ENCODE measurements around the gene MTCL1.

Gene MTCL1

GRCh38 chr18:8821531-8821930 is 116.2 kb downstream of the MTCL1 start:
- H3K4me3 ChIP-seq: no peak overlapping the region
- H3K9ac ChIP-seq: no peak overlapping the region
- H3K36me3 ChIP-seq: peaks cover 100% of the 10 kb centered on the region
- no peak overlapping the region for H3K27ac ChIP-seq
- H4K20me1 ChIP-seq: peaks cover 100% of the 10 kb centered on the region
- no peak for TF ChIP-seq Cebpa-rat (IDR thresholded peaks at IDR 0.05)
- H3K4me1 ChIP-seq: peaks cover 64% of the 10 kb centered on the region
- H3K4me2 ChIP-seq: no peak overlapping the region
- H3K9me3 ChIP-seq: no peaks in the 10 kb centered on the region
- H3K27me3 ChIP-seq: no peaks in the 10 kb centered on the region

GRCh38 chr18:8822643-8823042 is 117.3 kb downstream of the MTCL1 start:
- H3K27me3 ChIP-seq: no peaks in the 10 kb centered on the region
- no peak overlapping the region for H3K4me2 ChIP-seq
- H3K9me3 ChIP-seq: no peaks in the 10 kb centered on the region
- no peak overlapping the region for H3K27ac ChIP-seq
- H3K36me3 ChIP-seq: peaks cover 100% of the 10 kb centered on the region
- peaks cover 100% of the 10 kb centered on the region for H4K20me1 ChIP-seq
- H3K4me1 ChIP-seq: peaks cover 64% of the 10 kb centered on the region
- TF ChIP-seq Cebpa-rat (IDR thresholded peaks at IDR 0.05): no peak
- H3K9ac ChIP-seq: no peak overlapping the region
- H3K4me3 ChIP-seq: no peak overlapping the region

DNA sequence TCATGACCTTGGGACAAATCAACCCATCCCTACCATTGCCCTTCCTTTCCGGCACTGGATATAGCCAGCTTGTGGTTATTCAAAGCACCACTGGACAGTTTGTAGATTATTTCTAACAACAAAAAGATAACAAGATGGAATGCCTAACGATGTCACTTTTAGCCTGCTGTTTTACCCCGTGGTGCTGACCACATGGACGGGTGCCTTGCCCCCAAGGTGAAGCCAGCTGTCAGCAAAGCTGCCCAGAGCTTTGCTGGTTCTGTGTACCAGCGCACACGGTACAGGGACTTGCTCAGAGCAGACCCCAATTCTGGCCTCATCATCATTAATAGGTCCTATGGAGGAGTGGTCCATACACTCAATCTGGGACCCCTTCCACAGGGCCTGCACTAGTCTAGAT is 118.2 kb downstream of the MTCL1 start:
- H3K4me2 ChIP-seq: peak overlapping the region; percentile 76; the same call in 1 of the 2 replicates
- H3K9me3 ChIP-seq: no peaks in the 10 kb centered on the region
- H4K20me1 ChIP-seq: peaks cover 100% of the 10 kb centered on the region
- H3K27me3 ChIP-seq: no peaks in the 10 kb centered on the region
- no peak overlapping the region; the same call in 1 of the 2 replicates for H3K27ac ChIP-seq
- H3K9ac ChIP-seq: no peak overlapping the region
- H3K36me3 ChIP-seq: peaks cover 97% of the 10 kb centered on the region
- H3K4me1 ChIP-seq: peaks cover 66% of the 10 kb centered on the region
- H3K4me3 ChIP-seq: no peak overlapping the region
- TF ChIP-seq Cebpa-rat (IDR thresholded peaks at IDR 0.05): no peak

DNA sequence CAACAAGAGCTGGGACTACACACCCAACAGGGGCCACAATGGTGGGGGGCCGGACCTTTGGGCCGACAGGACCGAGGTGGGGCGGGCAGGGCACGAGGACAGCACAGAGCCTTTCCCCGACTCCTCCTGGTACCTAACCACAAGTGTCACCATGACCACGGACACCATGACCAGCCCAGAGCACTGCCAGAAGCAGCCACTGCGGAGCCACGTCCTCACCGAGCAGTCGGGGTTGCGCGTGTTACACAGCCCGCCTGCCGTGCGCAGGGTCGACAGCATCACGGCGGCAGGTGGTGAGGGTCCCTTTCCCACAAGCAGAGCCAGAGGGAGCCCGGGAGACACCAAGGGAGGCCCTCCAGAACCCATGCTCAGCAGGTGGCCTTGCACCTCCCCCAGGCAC is 119.5 kb downstream of the MTCL1 start:
- no peak for TF ChIP-seq Cebpa-rat (IDR thresholded peaks at IDR 0.05)
- H3K9me3 ChIP-seq: no peaks in the 10 kb centered on the region
- no peak overlapping the region for H3K4me3 ChIP-seq
- peak overlapping the region; percentile 76 for H3K4me2 ChIP-seq
- peaks cover 75% of the 10 kb centered on the region for H3K4me1 ChIP-seq
- no peaks in the 10 kb centered on the region for H3K27me3 ChIP-seq
- peak overlapping the region; percentile 44 for H3K27ac ChIP-seq
- H4K20me1 ChIP-seq: peaks cover 100% of the 10 kb centered on the region
- H3K36me3 ChIP-seq: peaks cover 93% of the 10 kb centered on the region
- H3K9ac ChIP-seq: no peak overlapping the region

- peaks cover 100% of the 10 kb centered on the region for H4K20me1 ChIP-seq
- peaks cover 93% of the 10 kb centered on the region for H3K36me3 ChIP-seq
- peak overlapping the region; percentile 76 for H3K4me2 ChIP-seq
- H3K27me3 ChIP-seq: no peaks in the 10 kb centered on the region
- H3K27ac ChIP-seq: peak overlapping the region; percentile 44
- no peak for TF ChIP-seq Cebpa-rat (IDR thresholded peaks at IDR 0.05)
- H3K9ac ChIP-seq: no peak overlapping the region
- no peaks in the 10 kb centered on the region for H3K9me3 ChIP-seq
- no peak overlapping the region for H3K4me3 ChIP-seq
- peaks cover 79% of the 10 kb centered on the region for H3K4me1 ChIP-seq
Observed at GRCh38 chr18:8825273-8825672, 119.9 kb downstream of the MTCL1 start.

DNA sequence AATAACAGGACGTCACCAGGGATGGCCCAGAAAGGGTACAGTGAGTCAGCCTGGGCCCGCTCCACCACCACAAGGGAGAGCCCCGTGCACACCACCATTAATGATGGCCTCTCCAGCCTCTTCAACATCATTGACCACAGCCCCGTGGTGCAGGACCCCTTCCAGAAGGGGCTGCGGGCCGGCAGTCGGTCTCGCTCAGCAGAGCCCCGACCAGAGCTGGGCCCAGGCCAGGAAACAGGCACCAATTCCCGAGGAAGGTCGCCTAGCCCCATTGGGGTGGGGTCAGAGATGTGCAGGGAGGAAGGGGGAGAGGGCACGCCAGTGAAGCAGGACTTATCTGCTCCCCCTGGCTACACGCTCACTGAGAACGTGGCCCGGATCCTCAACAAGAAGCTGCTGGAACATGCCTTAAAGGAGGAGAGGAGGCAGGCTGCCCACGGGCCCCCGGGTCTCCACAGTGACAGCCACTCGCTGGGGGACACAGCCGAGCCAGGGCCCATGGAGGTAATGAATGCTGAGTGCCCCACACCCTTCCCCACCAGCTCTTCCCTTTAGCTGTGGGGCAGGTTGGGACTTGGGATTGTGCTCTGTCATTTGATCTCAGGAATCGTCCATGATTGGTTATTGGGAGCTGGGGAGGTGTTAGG is 120.5 kb downstream of the MTCL1 start:
- Histone ChIP-seq H3K4me1 (peaks cover 83% of the 10 kb centered on the region), H3K4me2 (peak overlapping the region; percentile 76), H4K20me1 (peaks cover 100% of the 10 kb centered on the region), H3K4me3 (no peak overlapping the region), H3K27ac (peak overlapping the region; percentile 44; the same call in 1 of the 2 replicates), H3K9ac (no peak overlapping the region), H3K27me3 (no peaks in the 10 kb centered on the region), H3K9me3 (no peaks in the 10 kb centered on the region), H3K36me3 (peaks cover 93% of the 10 kb centered on the region)
- no peak for TF ChIP-seq Cebpa-rat (IDR thresholded peaks at IDR 0.05)

DNA sequence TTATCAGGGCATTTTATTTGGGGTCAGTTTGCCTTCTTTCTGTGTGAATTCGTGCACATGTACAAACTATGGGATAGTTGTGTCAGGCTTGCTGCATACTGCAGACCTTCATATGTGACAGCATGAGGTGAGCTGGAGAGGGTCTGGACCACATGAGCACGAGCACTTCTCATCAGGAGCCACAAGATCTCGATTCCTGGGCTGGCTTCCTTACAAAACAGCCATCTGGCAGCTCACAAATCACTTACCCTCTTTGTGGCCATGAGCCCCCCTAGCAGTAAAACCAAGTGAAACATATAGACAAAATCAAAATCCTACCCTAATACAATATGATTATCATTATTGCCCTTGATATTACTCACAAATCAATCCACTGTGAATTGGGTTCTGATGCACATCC is 121.2 kb downstream of the MTCL1 start:
- peak overlapping the region; percentile 76 for H3K4me2 ChIP-seq
- no peak overlapping the region for H3K4me3 ChIP-seq
- H3K9ac ChIP-seq: no peak overlapping the region
- H3K27ac ChIP-seq: peak overlapping the region; percentile 79; the same call in 1 of the 2 replicates
- H3K36me3 ChIP-seq: peaks cover 93% of the 10 kb centered on the region
- no peak for TF ChIP-seq Cebpa-rat (IDR thresholded peaks at IDR 0.05)
- H3K27me3 ChIP-seq: no peaks in the 10 kb centered on the region
- peaks cover 83% of the 10 kb centered on the region for H3K4me1 ChIP-seq
- H3K9me3 ChIP-seq: no peaks in the 10 kb centered on the region
- peaks cover 100% of the 10 kb centered on the region for H4K20me1 ChIP-seq

GRCh38 chr18:8826971-8827370 is 121.6 kb downstream of the MTCL1 start:
- H3K4me1 ChIP-seq: peaks cover 83% of the 10 kb centered on the region
- peaks cover 90% of the 10 kb centered on the region for H3K36me3 ChIP-seq
- TF ChIP-seq Cebpa-rat (IDR thresholded peaks at IDR 0.05): no peak
- H4K20me1 ChIP-seq: peaks cover 98% of the 10 kb centered on the region
- H3K27me3 ChIP-seq: no peaks in the 10 kb centered on the region
- H3K4me3 ChIP-seq: no peak overlapping the region
- H3K27ac ChIP-seq: peak overlapping the region; percentile 79
- H3K9ac ChIP-seq: 0 out of 2 replicates have a peak overlapping the region, but pooled peaks have one; percentile 67
- H3K9me3 ChIP-seq: no peaks in the 10 kb centered on the region
- peak overlapping the region; percentile 76 for H3K4me2 ChIP-seq

DNA sequence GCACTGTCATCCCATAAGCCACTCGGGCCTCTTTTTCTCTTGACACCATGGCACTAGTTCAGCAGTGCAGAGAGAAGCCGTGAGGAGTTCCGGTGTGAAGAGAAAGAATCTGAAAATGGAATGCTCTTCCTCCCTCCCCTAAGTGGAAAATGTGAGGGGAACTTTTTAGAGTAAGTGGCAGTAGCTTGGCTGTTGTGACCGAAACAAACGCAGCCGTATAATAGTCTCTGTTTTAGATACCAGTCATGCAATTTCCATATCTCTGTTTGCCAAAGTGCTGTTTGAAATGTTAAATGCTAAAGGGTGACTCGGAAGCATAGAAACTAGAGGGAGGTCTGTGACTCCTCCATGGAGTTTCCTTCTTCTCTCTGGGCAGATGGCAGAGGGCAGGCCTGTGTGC is 122.9 kb downstream of the MTCL1 start:
- H3K9me3 ChIP-seq: no peaks in the 10 kb centered on the region
- H3K9ac ChIP-seq: peak overlapping the region; percentile 67
- H3K27me3 ChIP-seq: no peaks in the 10 kb centered on the region
- H3K27ac ChIP-seq: peak overlapping the region; percentile 79
- peaks cover 74% of the 10 kb centered on the region for H3K4me1 ChIP-seq
- H3K4me2 ChIP-seq: peak overlapping the region; percentile 76
- no peak for TF ChIP-seq Cebpa-rat (IDR thresholded peaks at IDR 0.05)
- H4K20me1 ChIP-seq: peaks cover 91% of the 10 kb centered on the region
- no peak overlapping the region for H3K4me3 ChIP-seq
- peaks cover 77% of the 10 kb centered on the region for H3K36me3 ChIP-seq

GRCh38 chr18:8828798-8829197 is 123.4 kb downstream of the MTCL1 start:
- Histone ChIP-seq H4K20me1 (peaks cover 86% of the 10 kb centered on the region), H3K36me3 (peaks cover 72% of the 10 kb centered on the region), H3K4me3 (no peak overlapping the region), H3K4me1 (peaks cover 69% of the 10 kb centered on the region), H3K4me2 (peak overlapping the region; percentile 76), H3K27ac (peak overlapping the region; percentile 79), H3K9ac (peak overlapping the region; percentile 67), H3K9me3 (no peaks in the 10 kb centered on the region), H3K27me3 (no peaks in the 10 kb centered on the region)
- peak; percentile 45; the same call in 1 of the 2 replicates for TF ChIP-seq Cebpa-rat (IDR thresholded peaks at IDR 0.05)
